Stimulated activated CD4-positive, alpha-beta T cell treated with anti-CD3 and anti-CD28 coated beads, Interleukin-4, amount 100 ng/mL, for 24 hours (primary cell): ENCODE measurements around the gene COL9A3.

Experiments used
- DNase-seq: peaks from one replicate; pipeline ENCODE4 v3.0.0-alpha.2; 2020

The COL9A3 gene

GRCh38 chr20:62813588-62813987 is 3.3 kb upstream of the COL9A3 start:
- no peak for DNase-seq

GRCh38 chr20:62814060-62814708 is 2.7 kb upstream of the COL9A3 start:
- DNase-seq = no peak

DNA sequence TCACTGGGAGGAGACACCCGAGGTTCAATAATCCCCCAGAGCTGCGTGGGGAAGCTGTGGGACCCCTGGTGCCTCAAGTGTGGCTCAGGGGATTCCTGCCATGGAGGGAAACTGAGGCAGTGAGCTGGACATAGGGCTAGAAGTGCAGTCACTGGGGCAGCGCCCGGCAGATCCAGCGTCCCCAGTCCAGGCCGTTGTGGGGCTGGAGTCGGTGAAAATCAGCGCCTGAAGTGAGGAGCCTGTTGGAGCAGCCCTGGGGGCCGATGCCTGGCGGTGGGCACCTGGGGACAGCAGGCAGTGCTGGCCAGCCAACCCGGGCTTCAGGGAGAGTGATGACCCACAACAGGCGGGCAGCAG is 2.2 kb upstream of the COL9A3 start:
- no peak for DNase-seq

DNA sequence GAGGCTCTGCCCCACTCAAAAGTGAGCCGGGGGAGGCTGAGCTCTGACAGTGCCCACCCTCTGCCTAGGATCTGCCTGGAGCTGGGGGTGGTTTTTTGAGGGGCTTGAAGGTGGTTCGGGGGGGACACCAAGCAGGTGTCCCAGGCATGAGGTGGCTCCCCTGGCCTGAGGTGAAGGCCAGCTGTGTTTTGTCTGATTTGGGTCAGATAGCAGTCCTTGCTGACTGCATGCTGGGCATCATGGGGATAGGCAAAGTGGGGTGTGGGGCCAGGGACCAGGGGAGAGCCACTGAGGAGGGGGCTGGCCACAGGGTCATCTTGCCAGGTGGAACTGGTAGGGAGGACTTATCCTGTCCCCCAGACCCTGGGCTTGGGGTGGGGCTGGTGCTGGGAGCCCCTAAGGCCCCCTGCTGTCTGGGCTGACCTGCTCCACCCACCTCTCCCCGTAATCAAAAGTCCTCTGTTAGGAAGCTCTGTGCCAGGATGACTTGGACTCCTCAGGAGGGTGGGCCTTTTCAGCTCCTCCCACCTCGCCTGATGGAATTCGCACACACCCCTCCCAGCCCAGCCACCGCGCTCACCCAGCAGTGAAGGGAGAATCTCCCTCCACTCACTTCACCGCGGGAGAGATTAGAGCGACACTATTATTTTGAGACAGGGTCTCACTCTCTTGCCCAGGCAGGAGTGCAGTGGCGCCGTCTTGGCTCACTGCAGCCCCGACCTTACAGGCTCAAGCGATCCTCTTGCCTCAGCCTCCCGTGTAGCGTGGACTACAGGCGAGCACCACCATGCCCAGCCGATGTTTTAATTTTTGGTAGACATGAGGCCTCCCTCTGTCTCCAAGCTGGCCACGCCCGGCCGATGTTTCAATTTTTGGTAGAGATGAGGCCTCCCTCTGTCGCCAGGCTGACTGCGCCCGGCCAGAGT is 1.5 kb upstream of the COL9A3 start:
- no peak for DNase-seq

GRCh38 chr20:62816031-62816883 is 593 bp upstream of the COL9A3 start:
- no peak for DNase-seq

- DNase-seq = no peak
Measured at GRCh38 chr20:62817975-62818591, 1.2 kb downstream of the COL9A3 start.

DNA sequence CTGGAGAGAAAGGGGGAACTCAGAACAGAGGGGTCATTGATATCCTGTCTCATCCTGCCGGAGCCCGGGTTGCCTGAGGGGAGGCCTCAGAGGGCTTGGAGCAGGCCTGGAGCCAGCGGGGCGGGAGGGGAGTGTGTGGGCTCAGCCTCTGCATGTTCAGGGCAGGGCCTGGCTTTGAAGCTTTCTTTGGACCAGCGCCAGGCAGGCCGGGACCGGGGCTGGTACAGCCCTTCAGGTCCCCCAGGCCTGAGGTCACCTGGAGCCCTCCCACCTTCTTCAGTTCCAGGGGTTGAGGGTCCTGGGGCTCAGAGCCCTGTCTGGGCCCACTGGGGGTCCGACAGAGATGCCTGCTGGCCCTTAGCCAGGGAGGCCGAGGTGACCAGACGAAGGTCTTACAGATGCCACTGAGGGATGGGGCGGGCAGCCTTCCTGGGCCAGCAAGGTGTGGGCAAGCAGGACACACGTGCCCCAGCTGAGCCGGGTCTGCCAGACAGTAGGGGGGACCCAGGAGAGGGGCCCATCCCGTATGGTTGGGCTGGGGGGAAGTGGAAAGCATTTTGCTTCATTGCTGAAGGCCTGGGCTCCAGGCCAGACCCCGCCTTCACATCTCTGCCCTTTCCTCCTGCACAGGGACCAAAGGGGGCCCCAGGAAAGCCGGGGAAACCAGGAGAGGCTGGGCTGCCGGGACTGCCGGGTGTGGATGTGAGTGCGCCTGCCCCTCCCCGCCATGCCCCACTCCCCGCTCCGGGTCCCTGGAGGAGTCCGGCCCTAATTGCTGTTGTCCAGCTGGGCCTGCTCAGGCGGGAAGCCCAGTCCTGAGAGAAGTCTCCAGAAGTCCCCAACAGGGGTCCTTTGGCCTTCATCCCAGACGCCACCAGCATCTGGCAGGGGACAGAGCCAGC is 2.0 kb downstream of the COL9A3 start:
- no peak for DNase-seq

- no peak for DNase-seq
Measured at GRCh38 chr20:62819494-62820174, 2.8 kb downstream of the COL9A3 start.

GRCh38 chr20:62820208-62820961 is 3.5 kb downstream of the COL9A3 start:
- DNase-seq = no peak

DNA sequence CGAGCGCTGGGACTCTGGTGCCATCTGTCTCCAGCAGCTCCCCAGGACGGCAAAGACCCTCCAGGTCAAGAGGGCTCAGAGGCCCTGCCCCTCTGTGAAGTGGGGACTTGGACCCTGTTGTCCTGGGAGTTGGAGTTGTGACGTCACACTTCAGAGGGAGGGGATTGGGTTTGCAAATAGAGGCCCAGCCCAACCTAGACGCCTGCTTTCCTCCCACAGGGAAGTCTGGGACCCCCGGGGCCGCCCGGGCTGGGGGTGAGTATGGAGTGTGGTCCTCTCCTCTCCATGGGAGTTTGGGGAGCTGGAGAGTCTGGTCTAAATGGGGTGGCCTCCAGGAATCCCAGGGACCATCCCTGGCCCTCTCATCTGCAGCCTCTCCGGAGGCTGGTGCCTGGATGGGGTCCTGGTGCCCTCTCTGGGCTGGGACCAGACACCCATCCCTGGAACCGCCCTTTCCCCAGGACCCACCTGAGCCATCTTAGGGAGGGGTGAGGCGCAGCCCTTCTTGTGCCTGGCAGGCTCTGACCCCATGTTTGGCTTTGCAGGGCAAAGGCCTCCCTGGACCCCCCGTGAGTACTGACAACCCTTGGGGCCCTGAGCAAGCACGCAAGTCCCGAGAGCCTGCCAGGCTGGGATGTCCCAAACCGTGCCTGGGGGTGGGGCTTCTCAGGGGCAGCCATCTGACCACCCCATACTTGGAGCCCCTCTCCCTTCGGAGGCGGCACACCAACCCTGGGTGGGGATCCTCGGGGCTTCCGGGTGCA is 4.3 kb downstream of the COL9A3 start:
- DNase-seq = no peak

GRCh38 chr20:62821726-62822210 is 4.9 kb downstream of the COL9A3 start:
- DNase-seq = no peak

DNA sequence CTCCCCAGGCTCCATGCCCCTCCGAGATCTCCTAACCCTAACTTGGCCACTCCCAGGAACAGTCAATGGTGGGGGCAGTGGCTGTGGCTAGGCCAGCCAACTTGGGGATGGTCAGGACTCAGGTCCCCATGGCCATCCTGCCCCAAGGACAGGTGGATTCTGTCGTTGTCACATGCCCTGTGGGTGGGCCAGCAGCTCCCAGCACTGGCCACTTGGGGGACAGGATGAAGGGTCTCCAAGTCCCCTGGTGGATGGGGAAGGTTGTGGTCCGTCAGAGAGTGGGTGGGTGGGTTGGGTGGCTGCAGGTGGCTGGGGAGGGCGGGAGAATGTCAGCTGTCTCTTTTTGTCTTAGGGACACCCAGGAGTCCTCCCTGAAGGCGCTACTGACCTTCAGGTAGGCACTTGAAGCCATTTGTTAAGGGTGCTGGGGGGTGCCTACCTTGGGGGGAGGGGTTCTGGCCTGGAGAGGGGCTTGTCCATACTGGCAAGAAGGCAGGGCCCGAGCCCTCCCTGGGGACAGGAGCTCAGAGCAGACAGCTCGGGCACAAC is 5.5 kb downstream of the COL9A3 start:
- no peak for DNase-seq

DNA sequence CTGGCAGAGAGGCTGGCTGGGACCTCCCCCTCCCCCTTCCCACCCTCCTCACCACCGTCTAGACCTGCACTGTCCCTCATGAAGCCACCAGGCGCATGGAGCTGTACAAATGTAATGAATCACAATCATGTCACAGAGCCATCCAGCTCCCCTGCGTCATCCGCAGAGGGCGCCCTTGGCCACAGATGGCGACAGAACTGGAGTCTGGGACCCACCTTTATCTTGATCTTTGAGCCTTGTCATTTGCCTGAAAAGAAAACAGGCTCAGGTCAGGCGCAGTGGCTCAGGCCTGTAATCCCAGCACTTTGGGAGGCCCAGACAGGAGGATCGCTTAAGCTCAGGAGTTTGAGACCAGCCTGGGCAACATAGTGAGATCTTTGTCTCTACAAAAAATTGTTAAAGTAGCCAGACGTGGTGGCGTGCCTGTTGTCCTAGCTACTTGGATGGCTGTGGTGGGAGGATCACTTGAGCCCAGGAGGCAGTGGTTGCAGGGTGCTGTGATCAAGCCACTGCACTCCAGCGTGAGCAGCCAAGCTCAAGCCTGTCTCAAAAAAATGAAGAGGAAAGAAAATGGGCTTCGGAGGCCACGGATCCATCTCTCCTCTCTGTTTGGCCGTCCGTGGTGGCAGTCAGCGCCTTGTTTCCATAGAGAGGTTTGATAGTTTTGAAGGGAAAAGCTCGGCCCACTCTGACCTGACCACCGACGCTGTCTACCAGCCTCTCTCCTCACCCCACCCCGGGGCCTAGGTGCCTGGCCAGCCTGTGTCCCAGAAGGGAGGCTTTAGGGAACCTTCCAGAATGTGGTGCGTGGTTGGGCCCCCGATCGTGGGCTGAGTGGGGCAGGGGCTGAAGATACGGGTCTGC is 6.2 kb downstream of the COL9A3 start:
- DNase-seq = peak; percentile 34

DNA sequence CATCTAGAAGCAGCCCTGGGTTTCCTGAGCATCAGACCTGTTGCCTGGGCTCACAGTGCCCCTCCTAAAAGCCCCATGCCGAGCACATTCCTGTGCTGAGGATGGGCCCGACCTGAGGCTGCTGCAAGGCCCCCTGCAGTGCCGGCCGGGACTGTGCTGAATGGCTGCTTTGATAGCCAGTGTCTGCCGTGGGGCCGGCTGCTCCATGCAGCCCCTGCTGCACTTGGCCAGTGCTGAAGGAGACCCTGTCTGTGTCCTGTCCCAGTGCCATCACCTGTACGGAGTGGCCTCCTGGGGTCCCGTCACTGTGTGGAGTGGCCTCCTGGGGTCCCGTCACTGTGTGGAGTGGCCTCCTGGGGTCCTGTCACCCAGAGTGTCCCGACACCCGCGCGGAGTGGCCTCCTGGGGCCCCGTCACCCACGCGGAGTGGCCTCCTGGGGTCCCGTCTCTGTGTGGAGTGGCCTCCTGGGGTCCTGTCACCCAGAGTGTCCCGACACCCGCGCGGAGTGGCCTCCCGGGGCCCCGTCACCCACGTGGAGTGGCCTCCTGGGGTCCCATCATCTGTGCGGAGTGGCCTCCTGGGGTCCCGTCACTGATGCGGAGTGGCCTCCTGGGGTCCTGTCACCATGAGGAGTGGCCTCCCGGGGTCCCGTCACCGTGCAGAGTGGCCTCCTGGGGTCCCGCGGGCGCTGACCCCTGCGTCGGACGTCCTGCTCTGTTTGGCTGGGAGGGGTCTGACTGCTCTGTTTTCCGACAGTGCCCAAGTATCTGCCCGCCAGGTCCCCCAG is 7.0 kb downstream of the COL9A3 start:
- DNase-seq = no peak

GRCh38 chr20:62824476-62825332 is 7.9 kb downstream of the COL9A3 start:
- DNase-seq = peak; percentile 48

DNA sequence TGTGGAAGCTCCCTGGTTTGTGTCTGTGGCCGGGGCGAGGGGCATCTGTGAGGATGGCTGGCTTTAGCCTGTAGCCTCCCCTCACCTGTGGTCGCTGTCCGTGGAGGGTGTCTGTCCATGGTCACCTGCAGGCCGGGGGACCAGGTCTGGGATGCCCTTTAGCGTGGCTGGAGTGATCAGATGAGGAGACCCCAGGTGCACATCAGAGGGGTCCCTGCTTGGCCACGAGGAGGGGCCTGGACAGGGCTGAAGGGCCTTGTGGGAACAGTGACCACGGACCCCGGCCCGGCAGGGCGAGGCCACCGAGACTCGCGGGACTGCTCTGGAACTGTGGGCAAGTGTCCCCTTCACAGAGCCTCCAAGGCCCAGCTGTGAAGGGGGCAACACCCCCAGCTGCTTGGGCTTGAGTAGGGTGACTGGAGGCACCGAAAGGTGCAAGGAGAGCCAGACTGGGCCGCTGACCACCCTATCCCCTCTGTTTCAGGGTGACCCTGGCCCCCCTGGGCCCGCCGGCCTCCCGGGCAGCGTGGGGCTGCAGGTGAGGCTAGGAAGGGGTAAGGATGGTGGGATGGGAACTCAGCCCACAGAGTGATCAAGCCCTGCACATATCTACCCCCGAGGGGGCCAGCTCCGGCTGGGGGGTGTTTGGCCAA is 8.6 kb downstream of the COL9A3 start:
- no peak for DNase-seq
